GM21526 (cell line): Measurements from ENCODE around the gene HIVEP3.
A peak's percentile ranks its signal among the peaks of the same experiment; 100 is the strongest.

Experiments used
- ATAC-seq: cut with Tn5 transposase; IDR thresholded peaks from one replicate; pipeline ENCODE4 v1.9.1; 2021; ENCODE audit warnings: moderate library complexity; ENCODE audit not compliant: unreplicated experiment, low FRiP score

Gene HIVEP3

GRCh38 chr1:41675401-41675800, 243.3 kb downstream of the HIVEP3 start:
- ATAC-seq = no peak

DNA sequence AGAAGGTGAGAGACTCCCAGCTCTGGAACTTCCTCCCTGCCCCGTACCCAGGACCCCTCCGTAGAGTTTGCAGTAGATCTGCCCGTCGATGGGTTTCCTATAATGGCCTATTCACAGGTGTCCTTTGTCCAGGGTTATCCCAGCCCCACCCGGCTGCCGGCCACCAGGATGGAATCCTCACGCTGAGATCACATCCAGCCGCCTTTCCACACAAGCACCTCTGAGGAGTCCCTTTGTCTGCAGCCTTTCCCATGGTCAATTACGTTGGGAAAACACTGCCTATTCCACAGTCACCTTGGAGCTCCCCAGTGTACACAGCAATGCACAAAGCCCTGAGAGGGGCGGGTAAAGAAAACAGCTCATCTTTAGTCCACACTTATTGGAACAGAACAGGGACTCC, 244.2 kb downstream of the HIVEP3 start:
- ATAC-seq = no peak

DNA sequence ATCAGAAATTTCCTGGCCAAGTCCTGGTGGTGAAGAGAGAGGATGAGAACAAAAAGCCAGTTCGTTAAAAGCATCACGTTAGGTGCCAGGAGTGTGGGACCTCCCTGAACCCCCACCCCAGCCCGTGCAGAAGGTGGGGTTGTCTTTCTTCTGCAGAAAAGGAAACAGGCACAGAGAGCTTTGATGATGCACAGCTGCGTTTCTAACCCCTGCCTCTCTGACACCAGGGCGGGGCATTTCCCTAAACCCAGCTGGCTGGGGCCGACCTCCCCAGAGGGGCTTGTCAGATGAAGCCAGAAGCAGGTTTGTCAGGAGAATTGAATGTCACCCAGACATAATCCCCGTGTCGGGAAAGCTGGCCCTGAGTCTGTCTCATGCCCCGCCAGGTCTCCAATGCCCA, 244.9 kb downstream of the HIVEP3 start:
- no peak for ATAC-seq

DNA sequence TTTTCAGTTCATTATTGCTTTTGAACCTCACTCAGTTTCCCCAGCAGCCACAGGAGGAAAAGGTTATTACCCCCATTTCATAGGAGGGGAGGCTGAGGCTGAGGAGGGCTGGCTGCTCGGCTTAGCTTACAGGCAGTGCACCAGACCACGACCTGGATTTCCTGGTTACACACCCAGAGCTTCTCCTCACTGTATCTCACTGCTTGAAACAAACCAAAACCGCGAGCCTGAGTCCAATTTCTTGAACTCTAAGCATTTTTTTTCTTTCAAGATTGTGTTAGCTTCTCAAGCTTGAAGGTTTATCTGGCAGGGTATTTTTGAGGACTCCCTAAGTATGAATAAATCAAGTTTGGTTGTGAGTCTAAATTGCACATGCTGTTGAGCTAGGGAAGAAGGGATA, 245.3 kb downstream of the HIVEP3 start:
- ATAC-seq = no peak

- ATAC-seq = no peak
Measured at GRCh38 chr1:41672641-41673361, 245.9 kb downstream of the HIVEP3 start.

GRCh38 chr1:41672173-41672572, 246.5 kb downstream of the HIVEP3 start:
- ATAC-seq = no peak

- ATAC-seq = no peak
Measured at GRCh38 chr1:41671116-41671755, 247.5 kb downstream of the HIVEP3 start.

DNA sequence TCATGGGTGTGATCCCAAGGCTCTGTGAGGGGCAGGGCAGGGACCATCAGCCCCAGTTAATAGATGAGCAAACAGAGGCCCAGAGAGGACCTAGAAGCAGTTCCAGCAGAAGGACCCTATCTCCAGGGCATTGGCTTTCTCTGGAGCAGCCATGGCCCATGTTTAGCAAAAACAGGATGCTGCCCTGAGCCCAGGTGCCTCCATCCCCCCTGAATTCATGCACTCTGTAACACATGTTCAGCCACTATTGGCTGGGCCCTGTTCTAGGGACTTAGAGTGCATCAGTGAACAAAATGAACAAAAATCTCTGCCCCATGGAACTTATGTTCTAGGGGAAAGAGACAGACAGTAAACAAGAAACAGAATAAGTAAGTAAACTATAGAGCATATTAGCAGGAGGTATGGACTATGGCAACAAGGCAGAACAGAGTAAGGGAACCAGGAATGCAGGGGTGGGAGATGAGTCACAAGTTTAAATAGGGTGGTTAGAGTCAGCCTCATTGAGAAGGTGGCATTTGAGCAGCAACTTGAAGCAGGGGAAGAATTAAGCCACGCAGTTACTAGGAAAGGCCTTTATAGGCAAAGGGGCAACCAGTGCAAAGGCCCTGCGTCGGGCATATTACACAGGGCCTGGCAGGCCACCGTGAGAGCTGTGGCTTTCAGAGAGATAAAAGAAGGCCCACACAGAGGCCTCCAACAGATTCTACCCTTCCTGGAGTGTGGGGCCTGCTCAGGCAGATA, 248.3 kb downstream of the HIVEP3 start:
- no peak for ATAC-seq

DNA sequence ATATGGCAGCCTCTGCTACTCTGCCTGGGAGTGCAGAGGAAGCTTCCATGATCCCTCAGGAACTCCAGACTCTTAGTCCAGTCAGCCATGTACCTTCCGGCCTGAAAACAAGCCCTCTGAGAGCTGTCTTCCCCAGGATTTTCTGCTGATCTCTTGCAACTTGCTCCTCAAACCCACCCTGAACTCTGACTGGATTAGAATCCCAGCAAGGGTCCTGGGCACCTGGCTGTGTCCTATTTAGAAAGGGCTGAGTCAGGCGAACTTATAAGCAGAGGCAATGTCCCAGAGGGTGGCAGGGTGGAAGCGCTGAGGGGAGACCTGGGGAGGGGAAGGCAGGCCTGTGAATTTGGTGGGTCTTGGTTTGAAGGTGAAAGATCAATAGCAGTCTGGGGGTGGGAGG, 249.8 kb downstream of the HIVEP3 start:
- no peak for ATAC-seq

DNA sequence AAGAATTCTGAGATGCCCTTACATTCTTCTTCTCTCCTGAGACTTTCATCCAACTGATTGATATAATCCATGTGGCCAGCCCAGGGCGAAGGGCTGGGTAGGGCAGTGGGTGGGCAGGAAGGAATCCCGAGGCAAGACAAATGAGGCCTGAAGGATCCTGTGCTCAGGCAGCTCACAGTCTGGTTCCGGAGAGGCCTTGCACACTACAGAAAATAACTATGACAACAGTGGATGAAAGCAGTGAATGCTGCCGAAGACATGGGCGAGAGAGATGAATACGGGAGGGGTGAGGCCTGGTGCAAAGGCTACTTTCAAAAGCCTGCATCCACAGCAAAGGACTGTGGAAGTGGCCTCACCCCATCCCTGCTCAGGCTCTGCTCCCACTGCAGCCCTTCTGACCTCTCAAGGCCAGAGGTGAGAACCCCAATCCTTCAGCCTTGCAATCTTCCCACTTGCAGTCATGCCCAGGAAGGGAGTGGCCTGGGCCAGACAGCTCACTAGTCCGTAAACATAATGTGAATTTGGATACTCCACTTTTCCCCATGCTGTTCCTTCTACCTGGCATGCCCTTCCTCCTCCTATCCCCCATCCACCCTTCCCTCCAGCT, 250.6 kb downstream of the HIVEP3 start:
- ATAC-seq = no peak

DNA sequence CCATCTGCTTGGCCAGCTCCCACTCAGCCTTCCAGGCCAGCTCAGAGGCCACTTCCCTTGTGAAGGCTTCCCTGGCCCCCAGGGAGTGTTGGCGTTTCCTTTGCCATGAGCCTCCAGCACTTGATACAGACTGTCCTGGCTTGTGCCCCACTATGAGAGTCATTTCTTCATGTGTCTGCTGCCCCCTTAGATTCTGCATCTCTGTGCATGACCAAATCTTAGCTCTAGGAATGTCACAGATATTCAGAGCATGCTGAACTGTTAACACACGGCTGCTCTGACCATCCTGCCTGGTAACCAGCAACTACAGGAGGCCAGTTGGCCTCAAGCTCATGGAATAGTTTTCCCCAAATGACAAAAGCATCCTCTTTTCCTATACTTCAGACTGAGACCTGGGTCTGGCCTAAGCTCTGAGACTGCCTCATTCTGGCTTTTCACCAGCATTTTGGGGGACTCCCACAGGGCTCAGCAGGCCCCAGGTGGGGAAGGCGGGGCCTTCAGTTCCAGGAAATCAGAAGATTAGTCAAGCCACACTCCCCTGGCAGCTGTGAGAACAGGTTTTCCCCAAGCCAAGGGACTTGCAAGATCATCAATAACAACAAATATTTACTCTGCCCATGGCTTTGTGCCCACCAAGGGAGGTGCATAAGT, 251.6 kb downstream of the HIVEP3 start:
- no peak for ATAC-seq

DNA sequence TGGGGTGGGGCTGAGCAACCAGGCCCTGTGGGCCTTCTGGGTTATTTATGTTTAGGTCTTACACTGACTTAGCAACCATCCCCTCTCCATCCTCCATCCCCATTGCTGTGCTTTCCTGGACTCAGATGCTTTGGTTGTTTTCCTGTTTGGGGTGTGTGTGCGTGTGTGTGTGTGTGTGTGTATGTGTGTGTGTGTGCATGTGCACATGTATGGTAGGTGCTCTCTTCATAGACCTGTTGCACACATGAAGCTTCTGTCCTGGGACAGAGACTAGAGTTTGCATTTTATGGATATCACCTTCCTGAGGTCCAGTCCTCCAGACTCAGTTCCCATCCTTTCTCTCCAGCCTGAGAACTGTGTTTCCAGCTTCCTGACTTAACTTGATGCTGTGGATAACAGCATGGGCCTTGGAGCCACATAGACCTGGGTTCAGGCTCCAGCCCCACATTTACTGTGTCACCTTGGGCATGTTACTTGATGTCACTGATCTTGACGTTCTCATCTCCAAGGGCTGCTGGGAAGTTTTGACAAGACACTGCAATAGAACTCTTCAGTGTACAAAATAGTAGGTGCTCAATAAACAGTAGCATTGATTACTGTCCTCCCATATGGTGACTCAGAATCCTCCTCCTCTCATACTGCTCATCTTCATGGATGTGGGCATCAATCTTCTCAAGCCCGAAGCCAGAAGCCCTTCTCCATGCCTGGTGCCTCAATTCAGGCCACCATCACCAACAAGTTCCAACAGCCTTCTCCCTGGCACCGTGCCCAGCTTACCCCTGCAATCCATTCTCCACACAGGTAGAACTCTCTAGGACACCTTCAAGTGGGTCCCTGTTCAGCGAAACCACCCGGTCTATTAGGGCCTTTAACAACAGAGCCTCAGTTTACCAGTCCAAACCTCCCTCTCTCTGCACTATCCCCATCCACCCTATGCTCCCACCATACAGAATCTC, 252.5 kb downstream of the HIVEP3 start:
- ATAC-seq = no peak

- no peak for ATAC-seq
Measured at GRCh38 chr1:41664861-41665640, 253.7 kb downstream of the HIVEP3 start.

DNA sequence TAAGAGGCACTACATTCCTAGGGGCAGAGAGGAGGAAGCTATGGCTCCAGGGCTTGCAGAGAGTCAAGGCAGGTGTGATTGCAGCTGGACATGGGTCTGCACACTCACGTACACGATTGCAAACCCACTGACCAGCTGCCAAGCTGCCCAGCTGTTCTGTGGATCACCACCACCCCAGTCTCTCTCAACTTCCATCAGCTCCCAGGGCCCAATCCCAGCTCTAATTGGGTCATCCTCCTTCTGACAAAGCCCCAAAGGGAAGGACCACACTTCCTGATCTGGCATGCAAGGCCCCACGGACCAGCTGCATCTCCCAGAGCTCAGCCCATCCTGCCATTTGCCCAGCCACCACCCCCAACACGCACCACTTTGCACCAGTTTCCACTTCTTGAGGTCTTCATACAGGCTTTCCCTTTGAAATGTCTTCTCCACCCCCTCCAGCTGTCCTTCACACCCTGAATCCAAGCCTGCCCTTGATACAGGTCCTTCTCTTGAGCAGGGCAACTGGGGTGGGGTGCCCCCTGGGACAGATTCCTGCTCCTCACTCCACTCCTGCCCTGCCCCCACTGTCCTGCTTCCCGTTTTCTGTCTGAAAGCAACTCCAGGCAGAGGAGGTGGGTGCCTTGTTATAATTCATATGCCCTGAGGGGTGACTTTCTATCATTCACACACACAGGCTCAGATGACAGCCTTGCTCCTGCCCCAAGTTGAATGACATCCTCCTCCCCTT, 254.9 kb downstream of the HIVEP3 start:
- ATAC-seq = no peak

- ATAC-seq = peak; percentile 12
Measured at GRCh38 chr1:41662765-41663437, 255.8 kb downstream of the HIVEP3 start.

- peak; percentile 46 for ATAC-seq
Measured at GRCh38 chr1:41662061-41662764, 256.5 kb downstream of the HIVEP3 start.

DNA sequence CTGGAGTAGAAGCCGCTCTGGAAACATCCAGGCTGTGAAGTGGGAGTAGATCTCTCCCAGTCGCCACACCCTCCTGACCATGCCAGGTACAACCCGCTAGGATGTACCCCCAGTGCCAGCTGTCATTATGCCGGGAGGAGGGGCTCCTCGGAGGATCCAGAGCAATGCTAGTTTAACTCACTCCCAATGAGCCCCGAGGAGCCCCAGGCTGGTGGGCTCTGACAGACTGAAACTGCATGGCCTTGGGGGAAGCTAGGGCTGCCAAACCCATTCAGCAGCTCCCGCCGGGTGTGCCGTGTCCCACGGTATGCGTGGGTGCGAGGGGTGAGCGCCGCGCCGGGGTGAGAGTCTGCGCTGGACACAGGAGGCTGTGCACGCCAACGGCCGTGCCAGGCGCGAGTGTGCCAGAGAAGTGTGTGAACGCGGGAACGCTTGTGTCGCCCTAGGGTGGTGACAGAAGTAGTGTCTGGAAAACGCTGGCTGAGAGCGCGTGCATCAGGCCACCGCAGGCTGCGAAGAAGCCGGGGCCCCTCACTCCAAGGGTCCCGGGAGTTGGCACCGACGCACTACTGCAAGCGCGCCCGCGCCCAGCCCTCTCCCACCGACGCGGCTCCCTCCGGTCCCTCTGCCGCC, 257.2 kb downstream of the HIVEP3 start:
- peak; percentile 14 for ATAC-seq
